NCI-H2227 (cell line): ENCODE results near the gene FOXP4.

Experiments
- DNase-seq: peaks from one replicate; lab custom pipeline; 2025; ENCODE audit not compliant: unreplicated experiment; lab: John Stamatoyannopoulos, UW

The FOXP4 gene, protein sequence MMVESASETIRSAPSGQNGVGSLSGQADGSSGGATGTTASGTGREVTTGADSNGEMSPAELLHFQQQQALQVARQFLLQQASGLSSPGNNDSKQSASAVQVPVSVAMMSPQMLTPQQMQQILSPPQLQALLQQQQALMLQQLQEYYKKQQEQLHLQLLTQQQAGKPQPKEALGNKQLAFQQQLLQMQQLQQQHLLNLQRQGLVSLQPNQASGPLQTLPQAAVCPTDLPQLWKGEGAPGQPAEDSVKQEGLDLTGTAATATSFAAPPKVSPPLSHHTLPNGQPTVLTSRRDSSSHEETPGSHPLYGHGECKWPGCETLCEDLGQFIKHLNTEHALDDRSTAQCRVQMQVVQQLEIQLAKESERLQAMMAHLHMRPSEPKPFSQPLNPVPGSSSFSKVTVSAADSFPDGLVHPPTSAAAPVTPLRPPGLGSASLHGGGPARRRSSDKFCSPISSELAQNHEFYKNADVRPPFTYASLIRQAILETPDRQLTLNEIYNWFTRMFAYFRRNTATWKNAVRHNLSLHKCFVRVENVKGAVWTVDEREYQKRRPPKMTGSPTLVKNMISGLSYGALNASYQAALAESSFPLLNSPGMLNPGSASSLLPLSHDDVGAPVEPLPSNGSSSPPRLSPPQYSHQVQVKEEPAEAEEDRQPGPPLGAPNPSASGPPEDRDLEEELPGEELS

GRCh38 chr6:41545703-41546474 lies at the start of gene FOXP4:
Gene FOXP4, plus strand, starts transcription at chr6:41546381. Its CDS starts 19,380 bp downstream, at chr6:41565761.
- DNase-seq = peak; percentile 87

GRCh38 chr6:41497573-41497972 lies 48.6 kb upstream of the FOXP4 start:
- no peak for DNase-seq

DNA sequence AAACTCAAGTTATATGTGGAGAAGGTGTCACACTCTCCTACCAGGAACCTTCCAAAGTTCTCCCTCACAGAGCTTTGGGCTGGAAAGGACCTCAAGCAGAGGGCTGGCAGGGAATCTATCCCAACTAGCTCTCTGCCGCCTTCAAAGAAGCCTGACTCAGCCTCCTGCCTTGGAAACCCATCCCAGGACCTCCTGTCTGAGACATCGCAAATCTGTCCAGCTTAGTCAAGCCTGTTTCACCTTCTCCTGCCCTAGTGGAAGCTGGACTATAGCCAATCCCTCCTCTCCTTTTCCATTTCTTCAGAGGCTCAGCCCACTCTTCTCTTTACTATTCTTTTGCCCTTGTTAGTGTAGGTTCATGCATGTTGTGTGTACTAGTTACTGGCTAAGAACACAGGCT lies 48.2 kb upstream of the FOXP4 start:
- no peak for DNase-seq

GRCh38 chr6:41498968-41499599 lies 47.1 kb upstream of the FOXP4 start:
- DNase-seq = no peak

- no peak for DNase-seq
These were observed 45.6 kb upstream of the FOXP4 start for GRCh38 chr6:41500561-41500960.

DNA sequence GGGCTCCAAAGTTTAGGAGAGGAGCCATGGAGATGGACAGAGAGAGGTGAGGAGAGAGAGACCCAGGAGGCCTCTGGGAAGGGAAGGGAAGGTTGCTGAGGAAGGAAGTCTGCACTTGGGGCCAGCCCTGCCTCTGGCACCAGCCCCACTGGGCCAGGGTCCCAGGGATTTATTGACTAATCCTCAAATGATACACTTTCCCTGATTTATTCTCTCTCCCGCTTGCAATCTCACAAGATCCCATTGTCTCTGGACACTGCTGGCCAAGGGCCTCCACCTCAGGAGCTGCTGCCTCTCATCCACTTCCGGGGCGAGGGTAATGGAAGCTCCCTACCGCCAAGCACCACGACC lies 43.6 kb upstream of the FOXP4 start:
- no peak for DNase-seq

DNA sequence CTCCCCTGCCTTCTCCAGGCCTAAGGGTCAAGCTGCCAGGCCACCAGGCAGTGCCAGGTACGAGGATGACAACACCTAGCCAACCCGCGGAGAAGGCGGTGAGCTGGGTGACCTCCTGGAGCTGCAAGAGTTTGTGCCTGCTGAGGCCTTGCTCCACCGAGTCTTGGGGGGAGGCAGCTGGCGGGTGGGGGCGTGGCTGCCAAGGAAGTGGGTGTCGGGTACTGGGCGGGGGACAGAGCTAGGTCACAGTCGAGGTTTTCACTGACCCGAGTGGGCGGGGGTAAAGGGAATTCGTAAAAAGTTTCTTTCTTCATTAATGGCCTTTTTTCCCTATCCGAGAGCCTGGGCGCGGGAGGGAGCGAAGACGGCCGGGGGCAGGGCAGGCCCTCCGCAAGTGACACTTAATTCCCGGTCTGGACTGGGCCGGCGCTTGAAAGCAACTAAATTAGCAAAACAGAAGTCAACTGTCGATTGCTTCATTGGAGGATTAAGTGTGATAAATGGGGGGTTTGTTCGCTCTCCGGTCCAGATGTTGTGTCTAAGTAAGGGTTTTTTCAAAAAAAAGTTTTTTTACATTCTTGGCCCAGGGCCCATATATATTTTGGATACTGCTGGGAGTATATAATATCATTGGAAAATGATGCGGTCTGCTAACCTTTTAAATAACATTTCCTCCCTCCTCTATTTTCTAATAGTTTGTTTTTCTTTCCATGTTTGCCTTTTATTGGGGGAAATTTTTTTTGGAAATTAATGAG lies 43.1 kb upstream of the FOXP4 start:
- DNase-seq = no peak

DNA sequence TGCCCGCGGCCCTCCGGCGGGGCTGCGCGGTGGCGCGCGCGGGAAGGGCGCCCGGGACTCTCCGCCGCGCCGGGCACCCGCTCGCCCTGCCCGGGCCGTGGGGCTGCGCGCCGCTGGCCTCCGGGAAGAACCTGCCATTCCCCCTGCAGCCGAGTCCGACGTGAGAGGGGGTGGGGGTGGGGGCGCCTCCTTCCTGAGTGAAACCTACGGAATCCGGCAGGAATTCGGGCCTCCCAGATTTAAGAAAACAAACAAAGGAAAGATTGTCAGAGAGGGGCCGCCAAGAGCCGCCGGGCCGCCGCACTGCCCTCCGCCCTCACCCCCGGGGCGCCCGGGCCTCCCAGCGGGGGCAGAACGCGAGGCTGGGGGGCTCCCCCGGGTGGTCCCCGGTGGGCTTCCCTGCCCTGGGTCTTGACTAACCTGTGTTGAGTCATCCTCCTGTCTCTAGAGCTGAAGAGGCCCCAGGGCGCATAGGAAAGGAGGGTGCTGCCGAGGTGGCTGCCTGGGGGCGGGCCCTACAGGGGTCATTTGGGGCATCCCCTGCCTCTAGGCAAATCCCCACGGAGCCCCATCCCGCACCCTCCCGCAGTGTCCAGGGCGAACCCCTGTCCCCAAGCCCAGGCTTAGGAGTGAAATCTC lies 42.2 kb upstream of the FOXP4 start:
- no peak for DNase-seq

DNA sequence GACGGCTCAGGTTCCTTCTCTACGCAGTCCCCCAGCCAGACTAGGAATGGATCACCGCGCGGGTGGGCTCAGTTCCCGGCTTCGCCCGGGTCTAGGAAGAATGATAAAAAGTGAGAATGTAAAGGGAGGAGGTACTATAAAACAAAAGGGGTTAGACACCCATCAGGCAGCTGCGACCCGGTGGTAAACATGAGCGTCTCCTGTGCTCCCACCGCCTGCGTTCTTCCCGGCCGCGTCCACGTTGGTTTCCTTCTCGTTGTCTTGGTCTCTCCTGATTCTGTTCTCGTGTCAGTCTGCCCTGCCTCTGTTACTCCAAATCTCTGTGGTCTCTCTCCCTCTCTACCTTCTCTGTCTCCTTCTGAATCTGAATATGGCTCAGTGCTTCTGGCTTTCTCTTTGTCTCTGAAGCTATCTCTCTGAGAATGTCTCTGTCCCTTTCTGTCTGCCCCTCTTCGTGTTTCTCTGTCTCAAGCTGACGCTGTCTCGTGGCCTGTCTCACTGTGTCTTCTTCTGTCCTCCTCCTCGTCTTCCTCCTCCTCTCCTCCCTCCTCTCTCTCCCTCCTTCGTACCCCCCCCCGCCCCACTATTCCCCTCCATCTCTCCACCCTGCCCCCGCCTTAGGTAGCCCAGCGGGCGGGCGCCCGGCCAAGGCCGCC lies 41.6 kb upstream of the FOXP4 start:
- no peak for DNase-seq

- peak; percentile 21 for DNase-seq
These were observed 40.8 kb upstream of the FOXP4 start for GRCh38 chr6:41505122-41506049.

GRCh38 chr6:41508479-41508878 lies 37.7 kb upstream of the FOXP4 start:
- DNase-seq = no peak

DNA sequence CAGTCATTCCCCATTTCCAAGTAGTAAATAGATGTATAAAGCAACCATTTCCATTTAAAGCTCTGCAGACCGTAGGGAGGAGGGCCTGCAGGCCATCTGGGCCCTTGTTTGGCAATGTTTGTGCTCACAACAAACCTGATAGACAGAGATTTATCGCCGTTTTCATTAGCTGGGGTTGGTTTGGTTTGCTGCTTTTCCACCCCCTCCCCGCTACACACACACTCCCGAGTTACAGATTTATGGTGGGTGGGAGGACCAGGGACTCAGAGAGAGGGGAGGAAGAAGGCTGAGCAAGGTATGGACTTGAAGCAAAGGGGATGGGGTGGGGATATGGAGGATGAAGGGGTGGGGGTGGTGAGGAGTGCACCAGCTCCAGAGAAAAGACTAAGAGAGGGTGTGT lies 36.6 kb upstream of the FOXP4 start:
- DNase-seq = peak; percentile 12

DNA sequence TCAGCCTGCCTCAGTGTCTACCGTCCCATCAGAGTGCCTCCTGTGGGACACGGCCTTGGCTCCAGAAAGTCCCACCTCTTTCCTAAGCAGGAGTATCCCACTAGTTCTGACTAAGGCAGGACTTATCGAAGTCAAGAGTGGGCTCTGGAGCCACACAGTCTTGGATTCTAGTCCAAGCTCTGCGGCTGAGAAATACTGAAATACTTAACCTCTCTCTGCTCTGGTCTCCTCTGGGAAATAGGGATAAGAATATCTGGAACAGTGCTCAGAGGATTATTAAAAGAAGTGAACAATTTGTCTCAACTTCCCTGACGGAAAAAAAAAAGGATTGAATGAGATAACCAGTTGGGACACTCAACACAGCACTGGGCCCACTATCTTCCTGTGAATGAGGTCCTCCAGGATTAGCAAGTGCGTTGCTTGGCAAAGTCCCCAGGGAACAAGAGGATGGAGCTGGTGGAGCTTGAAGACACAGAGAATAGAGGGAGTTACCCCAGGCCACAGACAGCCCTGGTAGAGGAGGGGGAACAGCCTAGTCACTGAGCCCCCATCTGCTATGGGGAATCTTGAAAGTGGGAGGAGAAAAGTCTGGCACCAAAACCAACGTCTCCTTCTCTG lies 34.6 kb upstream of the FOXP4 start:
- no peak for DNase-seq

- no peak for DNase-seq
These were observed 34.0 kb upstream of the FOXP4 start for GRCh38 chr6:41512146-41512701.

DNA sequence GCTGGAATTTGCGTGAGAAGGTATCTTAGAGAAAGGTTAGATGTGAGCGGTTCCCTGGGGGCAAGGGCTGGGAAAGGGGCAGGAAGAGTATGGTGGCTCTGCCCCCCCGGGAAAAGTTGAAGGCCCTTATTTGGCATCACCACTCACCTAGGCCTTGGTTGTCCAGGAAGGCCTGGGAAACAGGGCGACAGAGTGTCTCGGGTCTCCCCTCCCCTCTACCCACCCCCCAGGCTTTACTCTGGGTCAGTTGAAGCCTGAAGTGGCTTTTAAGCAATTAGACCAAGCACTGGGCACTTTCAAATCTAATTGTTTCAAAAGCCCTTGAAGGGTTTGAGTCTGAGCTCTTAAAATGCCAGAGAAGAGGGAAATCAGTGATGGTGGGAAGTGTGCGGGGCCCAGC lies 30.2 kb upstream of the FOXP4 start:
- peak; percentile 70 for DNase-seq

GRCh38 chr6:41518118-41518517 lies 28.1 kb upstream of the FOXP4 start:
- DNase-seq = no peak

DNA sequence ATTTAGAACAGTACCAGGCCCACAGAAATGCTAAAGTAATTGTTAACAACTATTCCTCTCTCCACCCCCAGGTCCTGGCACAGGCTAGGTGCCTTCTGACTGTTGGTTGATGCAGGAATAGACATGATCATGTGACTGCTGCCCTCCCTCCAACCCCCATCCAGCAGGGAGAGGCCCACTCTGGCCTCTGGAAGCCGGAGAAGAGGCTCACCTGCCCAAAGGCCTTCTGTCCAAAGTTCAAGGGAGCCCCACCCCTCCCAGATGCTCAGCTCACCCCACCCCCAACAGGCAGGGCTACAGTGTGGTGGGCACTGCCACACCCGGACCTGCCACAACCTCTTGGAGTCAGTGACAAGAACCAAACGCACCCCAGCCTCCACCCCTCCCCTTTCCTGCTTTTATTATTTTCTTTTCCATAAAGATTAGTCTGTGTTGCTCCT lies 26.9 kb upstream of the FOXP4 start:
- DNase-seq = no peak
